ENCODE results near the gene CD7. TPM values are rescaled to one million over a fixed set of nuclear protein-coding genes. Genes with fewer than 3 reads are reported as not detected.

CD7 gene
- total RNA-seq, 1 donor from 2014 or later, result not detected

- H3K4me3 ChIP-seq (ENCODE audit: low read depth, low read length), result no peak overlapping the region
- DNase-seq (ENCODE audit: low read depth), result no peak
- TF ChIP-seq, protein P1, sequence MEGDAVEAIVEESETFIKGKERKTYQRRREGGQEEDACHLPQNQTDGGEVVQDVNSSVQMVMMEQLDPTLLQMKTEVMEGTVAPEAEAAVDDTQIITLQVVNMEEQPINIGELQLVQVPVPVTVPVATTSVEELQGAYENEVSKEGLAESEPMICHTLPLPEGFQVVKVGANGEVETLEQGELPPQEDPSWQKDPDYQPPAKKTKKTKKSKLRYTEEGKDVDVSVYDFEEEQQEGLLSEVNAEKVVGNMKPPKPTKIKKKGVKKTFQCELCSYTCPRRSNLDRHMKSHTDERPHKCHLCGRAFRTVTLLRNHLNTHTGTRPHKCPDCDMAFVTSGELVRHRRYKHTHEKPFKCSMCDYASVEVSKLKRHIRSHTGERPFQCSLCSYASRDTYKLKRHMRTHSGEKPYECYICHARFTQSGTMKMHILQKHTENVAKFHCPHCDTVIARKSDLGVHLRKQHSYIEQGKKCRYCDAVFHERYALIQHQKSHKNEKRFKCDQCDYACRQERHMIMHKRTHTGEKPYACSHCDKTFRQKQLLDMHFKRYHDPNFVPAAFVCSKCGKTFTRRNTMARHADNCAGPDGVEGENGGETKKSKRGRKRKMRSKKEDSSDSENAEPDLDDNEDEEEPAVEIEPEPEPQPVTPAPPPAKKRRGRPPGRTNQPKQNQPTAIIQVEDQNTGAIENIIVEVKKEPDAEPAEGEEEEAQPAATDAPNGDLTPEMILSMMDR (conservative IDR thresholded peaks at IDR 0.05; ENCODE audit: low read depth, low read length), result no peak
Measured at GRCh38 chr17:82357394-82357793, 40.0 kb upstream of the CD7 start.

DNA sequence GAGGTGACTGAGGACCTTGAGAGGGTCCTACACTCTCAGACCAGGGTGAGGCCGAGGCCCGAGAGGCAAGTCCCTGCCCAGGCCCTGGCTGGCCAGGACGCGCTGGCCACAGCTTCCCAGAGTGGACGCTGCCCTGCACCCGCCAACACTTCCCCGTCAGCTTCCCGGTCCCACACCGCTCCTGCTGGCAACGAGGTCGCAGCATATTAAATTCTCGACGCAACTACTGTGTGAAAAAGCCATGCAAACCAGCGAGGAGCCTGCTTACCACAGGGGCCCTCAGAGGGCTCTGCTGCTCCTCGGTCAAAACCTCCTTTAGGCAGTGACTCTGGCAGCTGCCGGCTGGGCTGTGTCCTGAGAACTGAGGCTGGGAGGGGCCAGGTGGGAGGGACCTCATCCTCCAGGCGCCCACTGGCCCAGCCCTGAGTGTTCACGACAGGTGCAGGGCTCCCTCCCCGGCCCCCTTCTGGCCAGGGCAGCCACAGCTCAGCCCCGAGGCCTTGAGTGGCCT lies 39.5 kb upstream of the CD7 start:
- TF ChIP-seq, protein P1 (conservative IDR thresholded peaks at IDR 0.05; ENCODE audit: low read depth, low read length), result no peak
- DNase-seq (ENCODE audit: low read depth), result no peak

GRCh38 chr17:82355770-82356427 lies 38.5 kb upstream of the CD7 start:
- TF ChIP-seq, protein P1 (conservative IDR thresholded peaks at IDR 0.05; ENCODE audit: low read depth, low read length), result no peak
- DNase-seq (ENCODE audit: low read depth), result peak; percentile 42
- H3K4me3 ChIP-seq (ENCODE audit: low read depth, low read length), result no peak overlapping the region

More for the DNA sequence above, 39.5 kb upstream of the CD7 start:
- H3K4me3 ChIP-seq (ENCODE audit: low read depth, low read length), result no peak overlapping the region

DNA sequence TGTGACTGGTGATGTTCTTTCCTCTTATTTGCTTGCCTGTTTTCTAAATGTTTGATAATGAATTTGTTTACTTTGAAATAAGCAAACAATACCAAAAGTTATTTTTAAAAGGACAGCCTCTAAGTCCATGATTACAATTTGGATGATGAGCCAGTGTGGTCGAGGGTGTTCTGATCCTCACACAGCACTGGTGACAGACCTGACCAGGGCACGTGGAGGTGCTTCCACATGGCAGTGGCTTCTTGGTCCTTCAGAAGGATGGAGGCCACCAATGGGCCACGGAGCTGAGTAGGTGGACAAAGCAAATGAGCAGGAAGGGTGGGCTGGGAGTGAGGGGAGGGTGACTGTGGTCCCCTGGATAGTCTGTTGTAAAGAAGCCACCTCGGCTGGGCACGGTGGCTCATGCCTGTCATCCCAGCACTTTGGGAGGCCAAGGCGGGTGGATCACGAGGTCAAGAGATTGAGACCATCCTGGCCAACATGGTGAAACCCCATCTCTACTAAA lies 37.4 kb upstream of the CD7 start:
- TF ChIP-seq, protein P1 (conservative IDR thresholded peaks at IDR 0.05; ENCODE audit: low read depth, low read length), result no peak
- no peak for DNase-seq (ENCODE audit: low read depth)
- H3K4me3 ChIP-seq (ENCODE audit: low read depth, low read length), result no peak overlapping the region

DNA sequence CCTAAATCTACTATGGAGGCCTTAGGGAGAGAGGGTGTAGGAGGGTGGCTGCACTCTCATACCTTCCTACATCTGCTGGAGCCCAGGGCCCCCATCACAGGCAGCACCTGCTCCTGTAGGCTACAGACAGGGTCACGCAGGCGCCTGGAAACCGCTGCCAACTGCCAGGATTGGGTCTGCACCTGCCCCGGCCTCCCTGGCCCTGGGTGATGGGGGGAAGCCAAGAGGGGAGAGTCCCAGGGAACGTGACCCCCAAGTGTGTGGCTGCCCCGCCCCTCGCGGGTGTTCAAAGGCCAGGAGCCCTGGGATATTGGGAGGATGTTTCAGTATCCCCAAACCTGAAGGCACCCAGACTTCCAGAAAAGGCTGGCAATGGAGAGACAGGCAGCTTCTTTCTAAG lies 36.1 kb upstream of the CD7 start:
- no peak overlapping the region for H3K4me3 ChIP-seq (ENCODE audit: low read depth, low read length)
- DNase-seq (ENCODE audit: low read depth), result no peak
- TF ChIP-seq, protein P1 (conservative IDR thresholded peaks at IDR 0.05; ENCODE audit: low read depth, low read length), result no peak

DNA sequence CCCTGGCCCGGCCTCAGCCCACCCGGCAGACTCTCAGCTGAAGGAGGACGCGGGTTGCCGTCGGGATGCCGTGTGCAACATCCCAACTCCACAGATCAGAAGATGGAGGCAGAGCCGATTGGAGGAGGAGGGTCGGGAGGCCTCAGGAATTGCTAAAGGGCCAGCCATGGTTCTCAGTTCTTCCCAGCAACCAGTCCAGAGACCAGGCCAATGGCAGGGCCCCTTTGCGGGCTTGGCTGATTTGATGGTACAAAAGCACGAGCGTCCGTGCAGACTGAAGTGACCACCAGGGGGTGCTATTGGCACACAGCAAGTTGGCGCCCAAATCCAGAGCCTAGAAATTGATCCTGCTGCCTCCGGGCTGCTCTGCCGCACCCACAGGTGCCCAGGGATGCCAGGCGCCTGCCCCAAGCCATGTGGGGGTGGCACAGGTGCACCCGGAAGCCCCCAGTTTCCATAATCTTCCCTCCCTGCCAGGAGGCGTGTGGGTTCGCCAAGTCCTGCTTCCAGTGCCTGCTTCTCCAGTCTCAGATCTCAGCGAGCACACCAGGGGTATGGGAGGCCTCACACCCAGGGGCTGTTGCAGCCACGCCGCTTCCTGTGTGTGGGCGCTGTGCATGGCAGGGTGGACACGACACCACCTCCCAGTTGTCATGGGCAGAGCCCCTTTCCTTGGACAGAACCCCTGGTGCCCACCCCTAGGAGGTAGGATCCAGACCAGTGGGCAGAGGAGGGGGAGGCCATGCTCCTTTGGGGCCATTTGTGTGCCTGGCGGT lies 34.5 kb upstream of the CD7 start:
- DNase-seq (ENCODE audit: low read depth), result no peak
- H3K4me3 ChIP-seq (ENCODE audit: low read depth, low read length), result no peak overlapping the region
- TF ChIP-seq, protein P1 (conservative IDR thresholded peaks at IDR 0.05; ENCODE audit: low read depth, low read length), result peak; percentile 98
